Kidney epithelial cell (primary cell): ENCODE data around the gene PRDM11. TPM values are rescaled to one million over a fixed set of nuclear protein-coding genes. Genes with fewer than 3 reads are reported as not detected.
"Not testable (repeated sequence)": the region's sequence is repeated elsewhere in the genome, so short reads cannot be mapped to it uniquely, and the experiment has no call there.

ENCODE experiments used
- DNase-seq: peaks from one replicate; pipeline ENCODE4 v3.0.0-alpha.2; 2010; ENCODE audit warnings: low read depth
- H3K27me3 ChIP-seq: 2 replicates; pipeline ENCODE4 v1.6.0; 2011; ENCODE audit warnings: low read length; ENCODE audit not compliant: control insufficient read depth, insufficient read depth
- H3K36me3 ChIP-seq: 2 replicates; pipeline ENCODE4 v1.5.1; 2011; ENCODE audit warnings: low read length; ENCODE audit not compliant: control insufficient read depth, insufficient read depth
- H3K4me3 ChIP-seq: 2 replicates; pipeline ENCODE4 v1.5.1; 2011; ENCODE audit warnings: low read depth, mild to moderate bottlenecking, control low read depth, low read length
- total RNA-seq: library from RNA; depleted of rRNA; stranded (reverse); fragments of >200 nt; gene quantifications from 2 replicates; pipeline ENCODE4 v1.2.3, GENCODE V29; 2015
- TF ChIP-seq, protein P1 (sequence below): IDR thresholded peaks from 2 replicates; pipeline ENCODE4 v1.5.1; 2011; ENCODE audit warnings: mild to moderate bottlenecking, moderate library complexity, low read length, control low read depth, inconsistent platforms; ENCODE audit not compliant: insufficient read depth, poor library complexity, severe bottlenecking

The PRDM11 gene
- total RNA-seq, 1 donor from 2014 or later = 6.6 TPM

GRCh38 chr11:45243967-45244366 is 97.5 kb downstream of the PRDM11 start:
- Histone ChIP-seq H3K27me3 (no peaks in the 10 kb centered on the region), H3K4me3 (no peak overlapping the region), H3K36me3 (no peaks in the 10 kb centered on the region)
- TF ChIP-seq, protein P1, sequence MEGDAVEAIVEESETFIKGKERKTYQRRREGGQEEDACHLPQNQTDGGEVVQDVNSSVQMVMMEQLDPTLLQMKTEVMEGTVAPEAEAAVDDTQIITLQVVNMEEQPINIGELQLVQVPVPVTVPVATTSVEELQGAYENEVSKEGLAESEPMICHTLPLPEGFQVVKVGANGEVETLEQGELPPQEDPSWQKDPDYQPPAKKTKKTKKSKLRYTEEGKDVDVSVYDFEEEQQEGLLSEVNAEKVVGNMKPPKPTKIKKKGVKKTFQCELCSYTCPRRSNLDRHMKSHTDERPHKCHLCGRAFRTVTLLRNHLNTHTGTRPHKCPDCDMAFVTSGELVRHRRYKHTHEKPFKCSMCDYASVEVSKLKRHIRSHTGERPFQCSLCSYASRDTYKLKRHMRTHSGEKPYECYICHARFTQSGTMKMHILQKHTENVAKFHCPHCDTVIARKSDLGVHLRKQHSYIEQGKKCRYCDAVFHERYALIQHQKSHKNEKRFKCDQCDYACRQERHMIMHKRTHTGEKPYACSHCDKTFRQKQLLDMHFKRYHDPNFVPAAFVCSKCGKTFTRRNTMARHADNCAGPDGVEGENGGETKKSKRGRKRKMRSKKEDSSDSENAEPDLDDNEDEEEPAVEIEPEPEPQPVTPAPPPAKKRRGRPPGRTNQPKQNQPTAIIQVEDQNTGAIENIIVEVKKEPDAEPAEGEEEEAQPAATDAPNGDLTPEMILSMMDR = no peak
- no peak for DNase-seq

- no peak for DNase-seq
- H3K4me3 ChIP-seq = no peak overlapping the region
- no peaks in the 10 kb centered on the region for H3K27me3 ChIP-seq
- H3K36me3 ChIP-seq = no peaks in the 10 kb centered on the region
- TF ChIP-seq, protein P1 = no peak
Measured at GRCh38 chr11:45245218-45246045, 99.0 kb downstream of the PRDM11 start.

GRCh38 chr11:45246241-45246640 is 99.8 kb downstream of the PRDM11 start:
- H3K4me3 ChIP-seq = no peak overlapping the region
- H3K36me3 ChIP-seq = no peaks in the 10 kb centered on the region
- TF ChIP-seq, protein P1 = no peak
- DNase-seq = no peak
- H3K27me3 ChIP-seq = no peaks in the 10 kb centered on the region

- no peak overlapping the region for H3K4me3 ChIP-seq
- TF ChIP-seq, protein P1 = no peak
- no peaks in the 10 kb centered on the region for H3K36me3 ChIP-seq
- no peak for DNase-seq
- no peaks in the 10 kb centered on the region for H3K27me3 ChIP-seq
Measured at GRCh38 chr11:45247433-45247832, 101.0 kb downstream of the PRDM11 start.

- H3K27me3 ChIP-seq = no peaks in the 10 kb centered on the region
- no peak overlapping the region for H3K4me3 ChIP-seq
- TF ChIP-seq, protein P1 = no peak
- no peak for DNase-seq
- H3K36me3 ChIP-seq = no peaks in the 10 kb centered on the region
Measured at GRCh38 chr11:45248501-45249011, 102.1 kb downstream of the PRDM11 start.

- H3K4me3 ChIP-seq, H3K27me3 ChIP-seq, DNase-seq, H3K36me3 ChIP-seq: not testable (repeated sequence)
Measured at GRCh38 chr11:45249372-45249771, 102.9 kb downstream of the PRDM11 start.
